MCF 10A (cell line): ENCODE data around the gene NFYC. TPM values are rescaled to one million over a fixed set of nuclear protein-coding genes. Genes with fewer than 3 reads are reported as not detected.

Experiments
- BruUV-seq: library from RNA; stranded (reverse); fragments of 400-500 nt; replicated peaks from 2 replicates; lab custom pipeline; 2021; lab: Mats Ljungman, UMichigan
- CTCF ChIA-PET: fragments of 300-600 bp; sonication (Branson Sonifier 250); formaldehyde crosslinking; extraction: SDS; loops from one replicate; lab custom pipeline; 2021; ENCODE audit warnings: antibody characterized with exemption, inconsistent platforms; lab: Yijun Ruan, JAX
- POLR2A ChIA-PET: fragments of 300-600, 350-650 bp; sonication (Branson Sonifier 250); formaldehyde crosslinking; extraction: SDS; loops from one replicate; lab custom pipeline; 2020; ENCODE audit warnings: antibody characterized with exemption, inconsistent platforms; lab: Yijun Ruan, JAX
- DNase-seq: peaks from one replicate; pipeline ENCODE4 v3.0.0-alpha.2; 2018; ENCODE audit not compliant: unreplicated experiment
- H3K27ac Mint-ChIP-seq: one replicate; pipeline ENCODE4 v1.8.0; 2022; ENCODE audit warnings: mild to moderate bottlenecking, low read depth, mixed read lengths; ENCODE audit not compliant: unreplicated experiment
- H3K27me3 Mint-ChIP-seq: one replicate; pipeline ENCODE4 v1.8.0; 2022; ENCODE audit warnings: mixed read lengths; ENCODE audit not compliant: insufficient read depth, unreplicated experiment
- H3K36me3 Mint-ChIP-seq: one replicate; pipeline ENCODE4 v1.8.0; 2022; ENCODE audit warnings: mild to moderate bottlenecking, moderate library complexity, mixed read lengths; ENCODE audit not compliant: insufficient read depth, unreplicated experiment
- H3K4me1 Mint-ChIP-seq: one replicate; pipeline ENCODE4 v1.8.0; 2022; ENCODE audit warnings: mixed read lengths; ENCODE audit not compliant: insufficient read depth, unreplicated experiment
- H3K4me3 Mint-ChIP-seq: one replicate; pipeline ENCODE4 v1.8.0; 2022; ENCODE audit warnings: mild to moderate bottlenecking, moderate library complexity, mixed read lengths; ENCODE audit not compliant: unreplicated experiment
- H3K9me3 Mint-ChIP-seq: one replicate; pipeline ENCODE4 v1.8.0; 2022; ENCODE audit warnings: mixed read lengths; ENCODE audit not compliant: unreplicated experiment
- intact Hi-C: fragments of 100-400 bp; cut with micrococcal nuclease; formaldehyde crosslinking; loops from 2 replicates; pipeline ENCODE4 v1.14.1; 2022
- total RNA-seq: library from RNA; stranded (reverse); gene quantifications from 2 replicates; pipeline ENCODE4 v1.2.3, GENCODE V29; 2022
- TF ChIP-seq, protein P1 (sequence below): fragments of 200-600 bp; IDR thresholded peaks from one replicate; pipeline ENCODE4 v1.8.0; 2022; ENCODE audit warnings: antibody characterized with exemption, mild to moderate bottlenecking; ENCODE audit not compliant: unreplicated experiment

NFYC gene
- total RNA-seq, 1 experiment from 2014 or later = 69.6 TPM

DNA sequence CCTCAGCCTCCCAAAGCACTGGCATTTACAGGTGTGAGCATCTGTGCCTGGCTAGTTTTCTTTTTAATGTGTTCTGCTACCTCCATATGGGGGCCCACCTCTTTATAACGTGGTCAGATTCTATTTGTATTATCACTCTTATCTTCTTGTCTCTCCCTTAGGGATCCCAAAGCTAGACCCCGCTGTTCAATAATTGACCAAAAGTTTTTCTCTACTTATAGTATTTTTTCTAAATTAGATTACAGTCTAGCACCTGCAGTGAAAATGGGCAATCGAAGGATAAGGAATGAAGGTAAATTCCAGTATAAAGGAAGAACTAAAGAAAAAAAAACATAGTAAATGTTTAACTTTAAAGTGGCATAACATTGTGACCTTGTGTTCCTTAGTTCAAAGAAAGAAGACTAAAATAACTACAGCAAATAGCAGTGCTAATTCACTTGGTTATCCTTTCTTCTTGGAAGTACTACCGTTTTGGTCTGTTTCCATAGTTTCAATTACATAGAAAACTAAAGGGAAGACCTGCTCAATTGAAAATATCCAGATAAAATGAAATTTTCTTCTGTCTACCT is 24.1 kb downstream of the NFYC start:
- Mint-ChIP-seq H3K36me3 (peaks cover 25% of the 10 kb centered on the region), H3K27me3 (no peaks in the 10 kb centered on the region), H3K27ac (peak overlapping the region; percentile 10), H3K9me3 (no peaks in the 10 kb centered on the region), H3K4me1 (peaks cover 27% of the 10 kb centered on the region), H3K4me3 (no peak overlapping the region)
- intact Hi-C loops = no loop called here
- DNase-seq = no peak
- TF ChIP-seq, protein P1, sequence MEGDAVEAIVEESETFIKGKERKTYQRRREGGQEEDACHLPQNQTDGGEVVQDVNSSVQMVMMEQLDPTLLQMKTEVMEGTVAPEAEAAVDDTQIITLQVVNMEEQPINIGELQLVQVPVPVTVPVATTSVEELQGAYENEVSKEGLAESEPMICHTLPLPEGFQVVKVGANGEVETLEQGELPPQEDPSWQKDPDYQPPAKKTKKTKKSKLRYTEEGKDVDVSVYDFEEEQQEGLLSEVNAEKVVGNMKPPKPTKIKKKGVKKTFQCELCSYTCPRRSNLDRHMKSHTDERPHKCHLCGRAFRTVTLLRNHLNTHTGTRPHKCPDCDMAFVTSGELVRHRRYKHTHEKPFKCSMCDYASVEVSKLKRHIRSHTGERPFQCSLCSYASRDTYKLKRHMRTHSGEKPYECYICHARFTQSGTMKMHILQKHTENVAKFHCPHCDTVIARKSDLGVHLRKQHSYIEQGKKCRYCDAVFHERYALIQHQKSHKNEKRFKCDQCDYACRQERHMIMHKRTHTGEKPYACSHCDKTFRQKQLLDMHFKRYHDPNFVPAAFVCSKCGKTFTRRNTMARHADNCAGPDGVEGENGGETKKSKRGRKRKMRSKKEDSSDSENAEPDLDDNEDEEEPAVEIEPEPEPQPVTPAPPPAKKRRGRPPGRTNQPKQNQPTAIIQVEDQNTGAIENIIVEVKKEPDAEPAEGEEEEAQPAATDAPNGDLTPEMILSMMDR = no peak
- BruUV-seq = no TSS peak
- CTCF ChIA-PET = interaction anchor here (2.4 kb wide), 1 partner anchor 183 kb away, joined by 6 read pairs; the partner anchor contains the start of gene ZNF684
- POLR2A ChIA-PET = interaction anchor here (19.5 kb wide), 1 partner anchor 19 kb away, joined by 633 read pairs; the partner anchor contains the start of gene NFYC

DNA sequence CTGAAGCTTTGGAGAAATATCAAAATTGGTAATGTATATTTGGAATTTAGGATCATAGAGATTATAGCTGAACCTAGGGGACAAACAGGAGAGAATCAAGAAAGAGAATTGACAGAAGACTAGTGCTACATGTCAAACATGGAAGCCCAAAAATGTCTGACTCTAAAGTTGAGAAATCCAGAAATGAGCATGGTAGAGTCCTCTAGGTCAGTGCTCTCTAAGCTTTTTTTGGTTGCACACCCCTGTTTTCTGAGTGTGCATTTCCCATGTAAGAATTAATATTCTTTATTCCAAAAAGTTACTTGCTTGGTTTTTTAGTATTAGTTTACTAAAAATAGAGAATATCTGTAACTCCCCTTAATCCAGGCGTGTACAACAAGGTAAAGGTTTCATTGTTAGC is 25.6 kb downstream of the NFYC start:
- Mint-ChIP-seq H3K9me3 (no peaks in the 10 kb centered on the region), H3K27ac (no peak overlapping the region), H3K4me1 (peaks cover 13% of the 10 kb centered on the region), H3K4me3 (no peak overlapping the region), H3K27me3 (no peaks in the 10 kb centered on the region), H3K36me3 (peaks cover 19% of the 10 kb centered on the region)
- ChIA-PET POLR2A (interaction anchor here (0.8 to 19.5 kb wide), 5 partner anchors 6 to 32 kb away, joined by 3 to 633 read pairs (median 8); partner anchors contain the start of gene NFYC), CTCF (interaction anchor here (0.6 to 2.4 kb wide), 2 partner anchors 11 to 185 kb away, joined by 3 to 6 read pairs; partner anchors contain the start of gene ZNF684)
- TF ChIP-seq, protein P1 = no peak
- DNase-seq = no peak
- BruUV-seq = no TSS peak
- intact Hi-C loops = no loop called here

DNA sequence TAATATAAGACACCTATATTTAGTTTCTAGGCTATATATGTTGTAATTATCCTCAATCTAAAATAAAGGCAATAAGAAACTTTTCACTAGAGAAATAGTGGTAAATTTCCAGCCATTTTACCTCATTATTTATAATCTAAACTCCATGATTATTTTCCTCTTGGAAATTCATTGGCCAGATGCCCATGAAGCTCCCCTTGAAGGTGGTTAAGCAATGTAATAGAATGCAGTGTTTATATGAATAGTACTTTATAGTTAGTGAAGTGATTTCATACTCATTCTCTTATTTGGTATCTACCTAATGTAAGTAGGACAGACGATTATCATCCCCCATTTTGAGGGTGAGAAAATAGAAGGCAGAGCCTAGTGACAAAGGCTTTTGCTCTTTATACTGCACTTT is 26.5 kb downstream of the NFYC start:
- intact Hi-C loops = no loop called here
- peaks cover 10% of the 10 kb centered on the region for H3K4me1 Mint-ChIP-seq
- TF ChIP-seq, protein P1 = no peak
- H3K27me3 Mint-ChIP-seq = no peaks in the 10 kb centered on the region
- H3K9me3 Mint-ChIP-seq = no peaks in the 10 kb centered on the region
- H3K4me3 Mint-ChIP-seq = no peak overlapping the region
- H3K36me3 Mint-ChIP-seq = peaks cover 17% of the 10 kb centered on the region
- DNase-seq = no peak
- H3K27ac Mint-ChIP-seq = no peak overlapping the region
- CTCF ChIA-PET = interaction anchor here (0.5 to 1.1 kb wide), 3 partner anchors 36 to 233 kb away, joined by 3 read pairs; no protein-coding TSS in a partner anchor
- POLR2A ChIA-PET = interaction anchor here (0.7 to 19.5 kb wide), 6 partner anchors 7 to 31 kb away, joined by 3 to 633 read pairs (median 6); partner anchors contain the start of gene NFYC
- BruUV-seq = no TSS peak

DNA sequence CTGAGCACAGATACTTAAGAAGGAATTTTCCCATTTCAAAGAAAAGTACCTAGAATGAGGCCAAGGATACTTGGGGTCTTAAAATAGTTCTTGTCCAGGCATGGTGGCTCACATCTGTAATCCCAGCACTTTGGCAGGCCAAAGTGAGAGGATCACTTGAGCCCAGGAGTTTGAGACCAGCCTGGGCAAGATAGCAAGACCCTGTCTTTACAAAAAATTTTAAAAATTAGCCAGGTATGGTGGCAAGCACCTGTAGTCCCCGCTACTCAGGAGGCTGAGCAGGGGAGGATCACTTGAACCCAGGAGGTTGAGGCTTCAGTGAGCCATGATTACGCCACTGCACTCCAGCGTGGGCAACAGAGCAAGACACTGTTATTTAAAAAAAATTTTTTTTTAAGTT is 29.0 kb downstream of the NFYC start:
- no peaks in the 10 kb centered on the region for H3K27me3 Mint-ChIP-seq
- intact Hi-C loops = no loop called here
- H3K4me1 Mint-ChIP-seq = peaks cover 10% of the 10 kb centered on the region
- H3K36me3 Mint-ChIP-seq = peaks cover 14% of the 10 kb centered on the region
- H3K27ac Mint-ChIP-seq = peak overlapping the region; percentile 46
- H3K9me3 Mint-ChIP-seq = no peaks in the 10 kb centered on the region
- TF ChIP-seq, protein P1 = no peak
- no peak overlapping the region for H3K4me3 Mint-ChIP-seq
- no peak for DNase-seq
- POLR2A ChIA-PET = interaction anchor here (10.2 to 19.5 kb wide), 2 partner anchors 9 to 24 kb away, joined by 90 to 633 read pairs; partner anchors contain the start of gene NFYC
- no TSS peak for BruUV-seq
- CTCF ChIA-PET = interaction anchor here (0.7 to 1.3 kb wide), 3 partner anchors 9 to 32 kb away, joined by 3 read pairs; partner anchors contain the start of gene NFYC
